PFSK-1 (cell line): ENCODE data around the gene UCP2.

ENCODE experiments used
- FOXP2 ChIP-seq: optimal IDR thresholded peaks from 2 replicates; pipeline ENCODE3; 2011; ENCODE audit warnings: borderline replicate concordance, control low read depth, inconsistent platforms; ENCODE audit not compliant: insufficient read depth; ENCODE audit errors: extremely low read length, extremely low read depth
- POLR2AphosphoS5 ChIP-seq: IDR thresholded peaks from 2 replicates; pipeline ENCODE4 v1.6.1; 2012; ENCODE audit warnings: low read depth, mild to moderate bottlenecking, control low read depth, low read length, moderate library complexity
- REST ChIP-seq, 2 experiments: IDR thresholded peaks; 2 replicates each; pipeline versions ENCODE4 v1.6.1 to v1.8.0; 2011 to 2012; ENCODE audit warnings: low read depth in 2 of 2, low read length in 2 of 2, control low read depth in 1 of 2, inconsistent platforms in 1 of 2, mild to moderate bottlenecking in 1 of 2, moderate library complexity in 1 of 2; ENCODE audit not compliant: insufficient read depth in 1 of 2
- SIN3A ChIP-seq: IDR thresholded peaks from 2 replicates; pipeline ENCODE4 v1.6.1; 2012; ENCODE audit warnings: mild to moderate bottlenecking, low read length, moderate library complexity, borderline replicate concordance; ENCODE audit not compliant: insufficient read depth
- TAF1 ChIP-seq: IDR thresholded peaks from 2 replicates; pipeline ENCODE4 v1.6.1; 2012; ENCODE audit warnings: low read length, control low read depth, borderline replicate concordance; ENCODE audit not compliant: insufficient read depth

The UCP2 gene

GRCh38 chr11:73995247-73995646 is 12.6 kb upstream of the UCP2 start:
- no peak for TF ChIP-seq SIN3A
- TF ChIP-seq FOXP2: no peak
- TF ChIP-seq TAF1: no peak
- no peak for TF ChIP-seq POLR2AphosphoS5
- no peak for TF ChIP-seq REST (IDR thresholded peaks at IDR 0.05; ENCODE audit: insufficient read depth in 1 of 2, low read depth in 2 of 2, low read length in 2 of 2)

- no peak for TF ChIP-seq SIN3A
- TF ChIP-seq FOXP2: no peak
- no peak for TF ChIP-seq POLR2AphosphoS5
- TF ChIP-seq REST (IDR thresholded peaks at IDR 0.05; ENCODE audit: insufficient read depth in 1 of 2, low read depth in 2 of 2, low read length in 2 of 2): no peak
- no peak for TF ChIP-seq TAF1
Measured at GRCh38 chr11:73991471-73992006, 8.9 kb upstream of the UCP2 start.

- TF ChIP-seq SIN3A (no peak), REST (IDR thresholded peaks at IDR 0.05; ENCODE audit: insufficient read depth in 1 of 2, low read depth in 2 of 2, low read length in 2 of 2) (no peak), POLR2AphosphoS5 (no peak), TAF1 (no peak), FOXP2 (no peak)
Measured at GRCh38 chr11:73990730-73991129, 8.1 kb upstream of the UCP2 start.

GRCh38 chr11:73989156-73989555 is 6.5 kb upstream of the UCP2 start:
- TF ChIP-seq FOXP2 (no peak), TAF1 (no peak), SIN3A (no peak), POLR2AphosphoS5 (no peak), REST (IDR thresholded peaks at IDR 0.05; ENCODE audit: insufficient read depth in 1 of 2, low read depth in 2 of 2, low read length in 2 of 2) (no peak)

GRCh38 chr11:73988227-73988626 is 5.6 kb upstream of the UCP2 start:
- TF ChIP-seq SIN3A: no peak
- no peak for TF ChIP-seq POLR2AphosphoS5
- TF ChIP-seq REST (IDR thresholded peaks at IDR 0.05; ENCODE audit: insufficient read depth in 1 of 2, low read depth in 2 of 2, low read length in 2 of 2): no peak
- TF ChIP-seq TAF1: no peak
- no peak for TF ChIP-seq FOXP2
